ENCODE results near the gene HPS4.

HPS4 gene

GRCh38 chr22:26502688-26503561, 19.3 kb upstream of the HPS4 start:
- peak overlapping the region; percentile 31 for H3K4me3 ChIP-seq (ENCODE audit: low read length)
- peak; percentile 97 for DNase-seq (ENCODE audit: low read depth, low spot score)

DNA sequence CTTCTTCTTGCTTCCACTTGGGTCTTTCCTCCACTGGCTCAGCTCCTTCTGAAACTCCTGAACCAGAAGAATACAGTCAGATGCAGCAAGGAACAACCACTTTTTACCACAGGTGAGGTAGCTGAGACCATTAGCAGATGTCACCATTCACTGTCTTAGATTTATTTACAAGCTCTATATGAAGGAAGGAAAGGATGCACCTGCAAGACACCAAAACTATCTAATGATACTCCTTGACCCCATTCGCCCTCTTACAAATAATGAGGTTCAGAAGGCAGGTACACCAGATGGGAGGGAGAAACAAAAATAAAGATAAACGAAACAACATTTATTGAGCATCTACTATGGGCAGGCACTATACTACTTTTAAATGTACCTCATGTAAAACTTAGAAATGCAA, 18.4 kb upstream of the HPS4 start:
- no peak for DNase-seq (ENCODE audit: low read depth, low spot score)
- H3K4me3 ChIP-seq (ENCODE audit: low read length) = no peak overlapping the region

GRCh38 chr22:26499188-26499703, 15.7 kb upstream of the HPS4 start:
- no peak overlapping the region for H3K4me3 ChIP-seq (ENCODE audit: low read length)
- no peak for DNase-seq (ENCODE audit: low read depth, low spot score)

- DNase-seq (ENCODE audit: low read depth, low spot score) = no peak
- no peak overlapping the region for H3K4me3 ChIP-seq (ENCODE audit: low read length)
Measured at GRCh38 chr22:26496456-26496855, 12.9 kb upstream of the HPS4 start.

DNA sequence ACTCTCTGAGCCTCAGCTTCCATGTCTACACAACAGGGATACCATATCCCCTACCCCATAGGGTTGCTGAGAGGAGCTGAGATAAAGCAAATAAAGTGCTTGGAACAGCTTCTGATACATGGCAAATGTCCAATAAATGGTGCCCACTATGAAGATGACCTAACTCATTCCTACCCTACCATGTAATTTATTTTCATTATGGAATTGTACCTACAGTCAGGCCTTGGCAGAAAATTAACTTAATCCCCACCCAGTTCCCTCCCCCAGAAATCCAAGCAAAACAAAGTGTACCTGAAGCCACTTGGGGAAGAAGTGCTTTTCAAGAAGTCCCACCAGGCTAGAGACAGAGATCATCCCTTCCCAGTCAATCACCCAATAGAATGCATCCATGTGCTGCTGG, 10.9 kb upstream of the HPS4 start:
- DNase-seq (ENCODE audit: low read depth, low spot score) = no peak
- no peak overlapping the region for H3K4me3 ChIP-seq (ENCODE audit: low read length)

GRCh38 chr22:26492220-26492619, 8.6 kb upstream of the HPS4 start:
- H3K4me3 ChIP-seq (ENCODE audit: low read length) = no peak overlapping the region
- DNase-seq (ENCODE audit: low read depth, low spot score) = no peak

DNA sequence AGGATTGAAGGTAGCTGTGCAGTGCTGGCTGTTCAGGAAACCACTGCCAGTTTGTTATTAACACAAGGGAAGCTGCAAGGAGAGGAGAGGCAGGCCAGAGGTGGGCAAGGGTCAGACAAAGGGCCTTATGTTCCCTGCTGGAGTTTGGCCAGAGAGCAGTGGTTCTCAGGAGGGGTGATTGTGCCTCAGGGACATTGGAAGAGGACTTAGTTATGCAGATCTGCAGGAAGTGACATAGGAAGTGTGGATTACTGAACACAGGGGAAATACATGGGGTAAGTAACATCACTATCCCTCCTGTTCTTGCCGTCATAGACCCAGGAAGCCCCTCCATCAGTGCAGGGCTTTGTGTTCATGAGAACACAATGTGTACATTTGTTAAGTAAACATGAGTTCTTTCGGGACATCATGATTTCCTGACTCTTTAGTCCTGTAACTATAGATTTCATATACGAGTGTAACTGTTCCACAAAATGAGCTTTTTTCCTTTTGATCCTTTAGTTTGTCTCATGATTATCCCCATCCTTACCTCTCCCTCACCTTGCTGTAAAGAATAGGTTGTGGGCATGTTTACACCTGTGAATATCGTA, 6.0 kb upstream of the HPS4 start:
- H3K4me3 ChIP-seq (ENCODE audit: low read length) = no peak overlapping the region
- DNase-seq (ENCODE audit: low read depth, low spot score) = no peak

GRCh38 chr22:26487996-26488395, 4.4 kb upstream of the HPS4 start:
- H3K4me3 ChIP-seq (ENCODE audit: low read length) = peak overlapping the region; percentile 2; the same call in 1 of the 2 replicates
- peak; percentile 80 for DNase-seq (ENCODE audit: low read depth, low spot score)

DNA sequence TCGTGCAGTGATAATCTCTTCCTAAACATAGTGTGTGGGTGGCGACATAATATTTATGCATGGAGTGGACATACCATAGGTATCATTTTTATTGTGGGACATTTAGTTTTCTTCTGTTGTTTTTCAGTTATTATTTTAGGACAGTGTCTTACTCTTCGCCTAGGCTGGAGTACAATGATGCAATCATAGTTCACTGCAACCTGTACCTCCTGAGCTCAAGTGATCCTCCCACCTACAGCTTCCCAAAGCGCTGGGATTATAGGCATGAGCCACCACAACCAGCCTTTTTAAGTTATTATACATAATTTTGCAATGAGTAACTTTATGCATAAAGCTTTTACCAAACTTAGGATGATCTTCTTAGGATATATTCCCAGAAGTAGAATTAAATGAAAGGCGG, 2.8 kb upstream of the HPS4 start:
- no peak for DNase-seq (ENCODE audit: low read depth, low spot score)
- H3K4me3 ChIP-seq (ENCODE audit: low read length) = no peak overlapping the region

DNA sequence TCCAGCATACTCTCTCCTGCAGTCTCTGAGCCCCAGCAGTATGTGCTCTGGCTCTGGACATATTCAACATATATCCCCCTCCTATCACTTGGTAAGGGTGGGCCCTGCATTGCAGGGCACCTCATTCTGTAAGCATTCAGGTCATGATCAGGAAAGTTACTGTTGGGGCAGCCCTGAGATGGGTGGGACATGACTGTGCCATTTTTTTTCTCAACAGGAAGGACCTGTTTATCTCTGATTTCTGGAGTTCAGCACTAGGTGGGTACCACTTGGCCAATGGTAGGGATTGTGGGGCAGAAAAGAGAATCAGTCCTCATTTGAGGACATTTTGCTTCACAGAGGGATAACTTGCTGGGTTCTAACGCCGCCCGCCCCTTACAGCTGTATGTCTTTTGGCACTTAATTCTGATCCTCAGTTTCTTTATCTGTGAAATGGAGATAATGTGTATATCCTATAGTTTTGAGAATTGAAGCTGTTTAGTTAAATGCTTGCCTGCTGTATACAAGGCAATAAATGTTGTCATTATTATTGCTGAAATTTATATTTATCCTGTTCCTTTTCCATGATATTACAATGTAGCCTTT, 2.3 kb upstream of the HPS4 start:
- DNase-seq (ENCODE audit: low read depth, low spot score) = no peak
- H3K4me3 ChIP-seq (ENCODE audit: low read length) = no peak overlapping the region

GRCh38 chr22:26485013-26485412, 1.4 kb upstream of the HPS4 start:
- peak overlapping the region; percentile 77 for H3K4me3 ChIP-seq (ENCODE audit: low read length)
- no peak for DNase-seq (ENCODE audit: low read depth, low spot score)

GRCh38 chr22:26484360-26484706, 750 bp upstream of the HPS4 start:
- DNase-seq (ENCODE audit: low read depth, low spot score) = no peak
- peak overlapping the region; percentile 77 for H3K4me3 ChIP-seq (ENCODE audit: low read length)

- H3K4me3 ChIP-seq (ENCODE audit: low read length) = peak overlapping the region; percentile 77
- DNase-seq (ENCODE audit: low read depth, low spot score) = no peak
Measured at GRCh38 chr22:26483043-26483438, 542 bp downstream of the HPS4 start.

DNA sequence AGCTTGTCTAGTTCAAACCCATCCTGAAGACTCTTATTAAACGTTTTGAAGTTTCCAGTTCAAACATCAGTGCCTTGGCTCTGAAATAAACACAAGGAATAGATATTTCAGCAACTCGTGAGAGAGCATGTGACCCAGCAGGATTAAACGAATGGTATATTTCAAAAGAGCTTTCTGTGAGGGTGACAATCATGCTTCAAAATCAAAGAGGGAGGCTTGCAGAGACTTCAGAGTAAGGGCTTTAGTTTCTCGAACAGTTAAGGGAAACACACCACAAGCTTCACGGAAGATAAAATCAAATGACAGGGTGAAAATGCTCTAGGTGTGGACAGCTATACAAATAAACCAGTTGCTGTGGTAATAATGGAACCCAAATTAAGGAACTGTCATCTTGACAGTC, 1.4 kb downstream of the HPS4 start:
- H3K4me3 ChIP-seq (ENCODE audit: low read length) = peak overlapping the region; percentile 77
- peak; percentile 54 for DNase-seq (ENCODE audit: low read depth, low spot score)

- DNase-seq (ENCODE audit: low read depth, low spot score) = no peak
- peak overlapping the region; percentile 77 for H3K4me3 ChIP-seq (ENCODE audit: low read length)
Measured at GRCh38 chr22:26481694-26482093, 1.9 kb downstream of the HPS4 start.

- no peak for DNase-seq (ENCODE audit: low read depth, low spot score)
- H3K4me3 ChIP-seq (ENCODE audit: low read length) = peak overlapping the region; percentile 77
Measured at GRCh38 chr22:26481112-26481693, 2.4 kb downstream of the HPS4 start.

- H3K4me3 ChIP-seq (ENCODE audit: low read length) = peak overlapping the region; percentile 50
- DNase-seq (ENCODE audit: low read depth, low spot score) = no peak
Measured at GRCh38 chr22:26480611-26480932, 3.0 kb downstream of the HPS4 start.

DNA sequence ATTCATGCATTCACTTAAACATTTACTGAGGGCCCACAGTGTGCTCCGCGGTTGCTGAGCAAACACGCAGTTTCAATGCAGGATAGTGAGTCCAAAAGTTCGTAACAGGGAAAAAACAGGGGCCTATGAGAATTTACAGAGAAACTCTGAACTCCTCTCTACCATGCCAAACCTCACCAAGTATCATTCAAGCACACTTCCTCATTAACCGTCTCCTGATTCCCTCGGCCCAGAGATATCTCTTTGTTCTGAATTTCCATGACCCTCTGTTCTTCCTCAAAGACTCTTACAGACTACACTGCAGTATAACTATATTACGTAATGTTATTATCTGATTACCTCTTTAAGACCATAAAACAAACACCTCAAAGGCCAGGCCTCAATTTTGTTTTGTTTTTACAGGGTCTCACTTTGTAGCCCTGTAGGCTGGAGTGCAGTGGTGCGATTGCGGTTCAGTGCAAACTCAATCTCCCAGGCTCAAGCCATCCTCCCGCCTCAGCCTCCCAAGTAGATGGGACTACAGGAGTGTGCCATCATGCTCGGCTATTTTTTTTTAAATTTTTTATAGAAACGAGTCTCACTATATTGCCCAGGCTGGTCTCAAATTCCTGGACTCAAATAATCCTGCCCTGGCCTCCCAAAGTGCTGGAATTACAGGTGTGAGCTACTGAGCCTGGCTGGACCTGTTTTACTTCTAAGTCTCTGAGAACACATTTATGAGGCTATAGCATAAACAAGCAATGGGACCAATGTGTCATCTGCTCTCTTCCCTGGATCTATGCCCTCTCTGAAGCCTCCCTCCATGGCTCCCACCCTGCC, 3.6 kb downstream of the HPS4 start:
- H3K4me3 ChIP-seq (ENCODE audit: low read length) = peak overlapping the region; percentile 50
- peak; percentile 47 for DNase-seq (ENCODE audit: low read depth, low spot score)

GRCh38 chr22:26479043-26479791, 4.4 kb downstream of the HPS4 start:
- H3K4me3 ChIP-seq (ENCODE audit: low read length) = peak overlapping the region; percentile 50

More at GRCh38 chr22:26479043-26479791, 4.4 kb downstream of the HPS4 start:
- peak; percentile 83 for DNase-seq (ENCODE audit: low read depth, low spot score)

Measured in Jurkat, Clone E6-1 (cell line).